GM12878 (cell line): ENCODE results near the gene ECHDC1.

Experiments
- BCL11A ChIP-seq: IDR thresholded peaks from 2 replicates; pipeline ENCODE4 v1.6.1; 2011; ENCODE audit warnings: low read depth, low read length
- BHLHE40 ChIP-seq, 2 experiments: fragments of 450-650 bp in 1 of 2; IDR thresholded peaks; 2 replicates each; pipeline ENCODE4 v1.6.1; 2011 to 2017; ENCODE audit warnings: low read depth in 2 of 2, borderline replicate concordance in 1 of 2, improper control_type of control experiment in 1 of 2, low read length in 1 of 2, mild to moderate bottlenecking in 1 of 2
- CHD2 ChIP-seq: IDR thresholded peaks from 2 replicates; pipeline ENCODE4 v1.6.1; 2011; ENCODE audit warnings: low read depth, low read length, improper control_type of control experiment, borderline replicate concordance
- CTCF ChIP-seq, 3 experiments: IDR thresholded peaks in 2 of 3; conservative IDR thresholded peaks in 1 of 3; 2 replicates each; pipeline ENCODE4 v1.5.1; 2011; ENCODE audit warnings: low read depth in 3 of 3, low read length in 3 of 3, mild to moderate bottlenecking in 3 of 3, control low read depth in 2 of 3, moderate library complexity in 2 of 3, inconsistent platforms in 1 of 3, mixed read lengths in 1 of 3; ENCODE audit not compliant: control insufficient read depth in 2 of 3, insufficient read depth in 1 of 3; ENCODE audit errors: extremely low read depth in 1 of 3
- EGR1 ChIP-seq, 2 experiments: IDR thresholded peaks; 1 replicate in 1 of 2; 2 replicates in 1 of 2; pipeline ENCODE4 v1.6.1; 2011 to 2012; ENCODE audit warnings: low read depth in 2 of 2, low read length in 2 of 2, borderline replicate concordance in 1 of 2, mild to moderate bottlenecking in 1 of 2, moderate library complexity in 1 of 2
- KAT2A ChIP-seq: conservative IDR thresholded peaks from 2 replicates; pipeline ENCODE4 v1.6.1; 2011; ENCODE audit warnings: low read depth, low read length; ENCODE audit not compliant: control insufficient read depth
- MTA2 ChIP-seq: fragments of 450-650 bp; IDR thresholded peaks from 2 replicates; pipeline ENCODE4 v1.6.1; 2016; ENCODE audit warnings: low read depth, mild to moderate bottlenecking, moderate library complexity
- MYC ChIP-seq: IDR thresholded peaks from 2 replicates; pipeline ENCODE4 v1.6.1; 2011; ENCODE audit warnings: mild to moderate bottlenecking, low read length, moderate library complexity, inconsistent platforms; ENCODE audit not compliant: insufficient read depth, insufficient replicate concordance, insufficient read length, severe bottlenecking
- POLR2A ChIP-seq: IDR thresholded peaks from 2 replicates; pipeline ENCODE4 v1.6.1; 2011; ENCODE audit warnings: low read depth, mild to moderate bottlenecking, low read length
- POLR2AphosphoS5 ChIP-seq: IDR thresholded peaks from 2 replicates; pipeline ENCODE4 v1.6.1; 2011; ENCODE audit warnings: mild to moderate bottlenecking, low read length, inconsistent platforms
- SP1 ChIP-seq: IDR thresholded peaks from one replicate; pipeline ENCODE4 v1.6.1; 2011; ENCODE audit warnings: low read depth, low read length
- TF ChIP-seq, protein P1 (sequence below): IDR thresholded peaks from 2 replicates; pipeline ENCODE4 v1.6.1; 2012; ENCODE audit warnings: low read length, inconsistent platforms
- TF ChIP-seq, protein P2 (sequence below): IDR thresholded peaks from 2 replicates; pipeline ENCODE4 v1.6.1; 2012; ENCODE audit warnings: low read depth, low read length, improper control_type of control experiment
- TF ChIP-seq, protein P3 (sequence below): IDR thresholded peaks from 2 replicates; pipeline ENCODE4 v1.6.1; 2012; ENCODE audit warnings: mild to moderate bottlenecking, low read depth, low read length

DNA sequence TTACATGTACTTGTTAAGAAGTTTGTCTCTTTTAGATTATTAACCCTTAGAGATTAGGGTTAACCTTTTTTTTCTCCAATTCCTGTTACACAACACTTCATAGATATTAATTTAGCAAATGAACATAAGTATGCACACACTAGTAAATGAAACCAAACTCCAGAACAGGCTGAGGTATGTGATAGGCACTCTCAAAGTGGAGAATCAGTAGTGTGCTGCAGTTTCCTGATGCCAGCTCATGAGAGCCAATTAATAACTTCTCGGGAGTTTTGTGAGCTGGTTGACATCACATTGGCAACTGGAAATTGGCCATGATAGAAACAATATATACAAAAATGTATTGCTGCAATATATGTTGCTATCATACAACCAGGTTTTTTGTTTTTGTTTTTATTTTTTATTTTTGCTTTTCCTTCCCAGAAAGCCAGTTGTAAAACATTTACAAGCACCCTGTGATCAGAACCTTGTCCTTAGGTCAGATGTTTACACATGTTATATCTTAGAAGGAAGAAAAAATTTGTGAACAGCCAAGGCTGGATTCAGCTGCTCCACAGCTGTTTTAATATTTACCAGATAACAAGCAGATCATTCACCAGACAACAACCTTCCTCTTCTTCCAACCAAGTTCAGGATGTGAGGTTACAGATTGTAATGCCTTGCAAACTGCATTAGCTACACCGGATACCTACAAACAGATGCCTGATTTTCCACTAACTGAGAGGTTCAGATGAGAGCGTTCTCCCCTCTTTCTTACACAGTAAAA is 42.4 kb upstream of the ECHDC1 start:
- TF ChIP-seq CTCF (IDR thresholded peaks at IDR 0.05 in 2 of 3, conservative IDR thresholded peaks at IDR 0.05 in 1 of 3; ENCODE audit: control insufficient read depth in 2 of 3, extremely low read depth in 1 of 3, insufficient read depth in 1 of 3, low read depth in 3 of 3, low read length in 3 of 3) (no peak), POLR2AphosphoS5 (no peak), SP1 (no peak), MYC (no peak), BHLHE40 (IDR thresholded peaks at IDR 0.05; ENCODE audit: borderline replicate concordance in 1 of 2, low read depth in 2 of 2, low read length in 1 of 2) (no peak), KAT2A (no peak), POLR2A (no peak), CHD2 (no peak), EGR1 (IDR thresholded peaks at IDR 0.05; ENCODE audit: borderline replicate concordance in 1 of 2, low read depth in 2 of 2, low read length in 2 of 2) (no peak), BCL11A (no peak), MTA2 (no peak)
- TF ChIP-seq, protein P1, sequence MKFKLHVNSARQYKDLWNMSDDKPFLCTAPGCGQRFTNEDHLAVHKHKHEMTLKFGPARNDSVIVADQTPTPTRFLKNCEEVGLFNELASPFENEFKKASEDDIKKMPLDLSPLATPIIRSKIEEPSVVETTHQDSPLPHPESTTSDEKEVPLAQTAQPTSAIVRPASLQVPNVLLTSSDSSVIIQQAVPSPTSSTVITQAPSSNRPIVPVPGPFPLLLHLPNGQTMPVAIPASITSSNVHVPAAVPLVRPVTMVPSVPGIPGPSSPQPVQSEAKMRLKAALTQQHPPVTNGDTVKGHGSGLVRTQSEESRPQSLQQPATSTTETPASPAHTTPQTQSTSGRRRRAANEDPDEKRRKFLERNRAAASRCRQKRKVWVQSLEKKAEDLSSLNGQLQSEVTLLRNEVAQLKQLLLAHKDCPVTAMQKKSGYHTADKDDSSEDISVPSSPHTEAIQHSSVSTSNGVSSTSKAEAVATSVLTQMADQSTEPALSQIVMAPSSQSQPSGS: no peak
- TF ChIP-seq, protein P2, sequence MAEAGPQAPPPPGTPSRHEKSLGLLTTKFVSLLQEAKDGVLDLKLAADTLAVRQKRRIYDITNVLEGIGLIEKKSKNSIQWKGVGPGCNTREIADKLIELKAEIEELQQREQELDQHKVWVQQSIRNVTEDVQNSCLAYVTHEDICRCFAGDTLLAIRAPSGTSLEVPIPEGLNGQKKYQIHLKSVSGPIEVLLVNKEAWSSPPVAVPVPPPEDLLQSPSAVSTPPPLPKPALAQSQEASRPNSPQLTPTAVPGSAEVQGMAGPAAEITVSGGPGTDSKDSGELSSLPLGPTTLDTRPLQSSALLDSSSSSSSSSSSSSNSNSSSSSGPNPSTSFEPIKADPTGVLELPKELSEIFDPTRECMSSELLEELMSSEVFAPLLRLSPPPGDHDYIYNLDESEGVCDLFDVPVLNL: no peak
- TF ChIP-seq, protein P3, sequence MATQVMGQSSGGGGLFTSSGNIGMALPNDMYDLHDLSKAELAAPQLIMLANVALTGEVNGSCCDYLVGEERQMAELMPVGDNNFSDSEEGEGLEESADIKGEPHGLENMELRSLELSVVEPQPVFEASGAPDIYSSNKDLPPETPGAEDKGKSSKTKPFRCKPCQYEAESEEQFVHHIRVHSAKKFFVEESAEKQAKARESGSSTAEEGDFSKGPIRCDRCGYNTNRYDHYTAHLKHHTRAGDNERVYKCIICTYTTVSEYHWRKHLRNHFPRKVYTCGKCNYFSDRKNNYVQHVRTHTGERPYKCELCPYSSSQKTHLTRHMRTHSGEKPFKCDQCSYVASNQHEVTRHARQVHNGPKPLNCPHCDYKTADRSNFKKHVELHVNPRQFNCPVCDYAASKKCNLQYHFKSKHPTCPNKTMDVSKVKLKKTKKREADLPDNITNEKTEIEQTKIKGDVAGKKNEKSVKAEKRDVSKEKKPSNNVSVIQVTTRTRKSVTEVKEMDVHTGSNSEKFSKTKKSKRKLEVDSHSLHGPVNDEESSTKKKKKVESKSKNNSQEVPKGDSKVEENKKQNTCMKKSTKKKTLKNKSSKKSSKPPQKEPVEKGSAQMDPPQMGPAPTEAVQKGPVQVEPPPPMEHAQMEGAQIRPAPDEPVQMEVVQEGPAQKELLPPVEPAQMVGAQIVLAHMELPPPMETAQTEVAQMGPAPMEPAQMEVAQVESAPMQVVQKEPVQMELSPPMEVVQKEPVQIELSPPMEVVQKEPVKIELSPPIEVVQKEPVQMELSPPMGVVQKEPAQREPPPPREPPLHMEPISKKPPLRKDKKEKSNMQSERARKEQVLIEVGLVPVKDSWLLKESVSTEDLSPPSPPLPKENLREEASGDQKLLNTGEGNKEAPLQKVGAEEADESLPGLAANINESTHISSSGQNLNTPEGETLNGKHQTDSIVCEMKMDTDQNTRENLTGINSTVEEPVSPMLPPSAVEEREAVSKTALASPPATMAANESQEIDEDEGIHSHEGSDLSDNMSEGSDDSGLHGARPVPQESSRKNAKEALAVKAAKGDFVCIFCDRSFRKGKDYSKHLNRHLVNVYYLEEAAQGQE: no peak
